DND-41 (cell line): Measurements from ENCODE around the gene PDZD11.

Experiments
- CTCF ChIP-seq: IDR thresholded peaks from 2 replicates; pipeline ENCODE4 v1.5.1; 2012; ENCODE audit warnings: borderline replicate concordance, low read length, moderate library complexity, mild to moderate bottlenecking; ENCODE audit not compliant: poor library complexity, severe bottlenecking; ENCODE audit errors: extremely low read depth
- EZH2 ChIP-seq: IDR thresholded peaks from 3 replicates; pipeline ENCODE4 v1.6.1; 2012; ENCODE audit warnings: borderline replicate concordance, low read depth, mild to moderate bottlenecking, moderate library complexity, low read length, inconsistent platforms; ENCODE audit not compliant: severe bottlenecking

- TF ChIP-seq CTCF, result no peak
- TF ChIP-seq EZH2, result no peak
Measured at GRCh38 chrX:70252491-70252890, 37.2 kb downstream of the PDZD11 start.
